ENCODE data around the gene KRTAP5-1.
A peak's percentile ranks its signal among the peaks of the same experiment; 100 is the strongest.

Gene KRTAP5-1

GRCh38 chr11:1570896-1571759 is 14.0 kb downstream of the KRTAP5-1 start:
- H3K4me3 ChIP-seq (ENCODE audit: low read depth, low read length), result peak overlapping the region; percentile 43
- no peak for DNase-seq (ENCODE audit: low read depth)
- no peak for TF ChIP-seq CTCF (IDR thresholded peaks at IDR 0.05; ENCODE audit: low read depth, low read length, missing control alignments)
- in situ Hi-C loops (cut with HindIII; ENCODE audit: low sequenced_read_pairs), result no loop called here

GRCh38 chr11:1570531-1570895 is 14.6 kb downstream of the KRTAP5-1 start:
- H3K4me3 ChIP-seq (ENCODE audit: low read depth, low read length), result peak overlapping the region; percentile 43
- no peak for DNase-seq (ENCODE audit: low read depth)
- TF ChIP-seq CTCF (IDR thresholded peaks at IDR 0.05; ENCODE audit: low read depth, low read length, missing control alignments), result no peak
- in situ Hi-C loops (cut with HindIII; ENCODE audit: low sequenced_read_pairs), result no loop called here

GRCh38 chr11:1570001-1570453 is 15.1 kb downstream of the KRTAP5-1 start:
- no peak for DNase-seq (ENCODE audit: low read depth)
- TF ChIP-seq CTCF (IDR thresholded peaks at IDR 0.05; ENCODE audit: low read depth, low read length, missing control alignments), result no peak
- in situ Hi-C loops (cut with HindIII; ENCODE audit: low sequenced_read_pairs), result no loop called here
- no peak overlapping the region for H3K4me3 ChIP-seq (ENCODE audit: low read depth, low read length)

DNA sequence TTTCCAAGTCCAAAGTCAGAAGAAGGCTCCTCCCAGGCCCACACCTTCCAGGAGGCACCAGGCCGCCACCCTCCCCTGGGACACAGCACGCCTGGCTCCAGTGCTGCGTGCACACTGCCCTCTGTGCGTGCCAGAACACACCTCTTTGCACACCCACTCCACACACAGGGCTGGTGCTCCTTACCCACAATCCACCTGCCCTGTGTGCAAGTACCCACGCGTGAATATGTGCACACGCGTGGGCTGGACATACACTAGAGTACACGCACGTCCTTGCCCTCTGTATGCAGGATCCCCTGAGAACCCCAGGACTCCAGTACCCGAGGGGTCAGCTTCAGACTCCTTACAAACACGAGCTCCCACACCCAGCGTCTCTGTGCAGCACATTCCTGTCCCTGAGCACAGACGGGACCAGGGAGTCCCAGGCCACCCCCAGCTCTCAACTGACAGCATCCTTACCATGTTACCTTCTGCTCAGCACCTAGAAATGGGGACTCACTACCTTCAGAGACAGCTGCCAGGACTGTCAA is 15.8 kb downstream of the KRTAP5-1 start:
- in situ Hi-C loops (cut with HindIII; ENCODE audit: low sequenced_read_pairs), result no loop called here
- no peak for DNase-seq (ENCODE audit: low read depth)
- TF ChIP-seq CTCF (IDR thresholded peaks at IDR 0.05; ENCODE audit: low read depth, low read length, missing control alignments), result no peak
- no peak overlapping the region for H3K4me3 ChIP-seq (ENCODE audit: low read depth, low read length)

DNA sequence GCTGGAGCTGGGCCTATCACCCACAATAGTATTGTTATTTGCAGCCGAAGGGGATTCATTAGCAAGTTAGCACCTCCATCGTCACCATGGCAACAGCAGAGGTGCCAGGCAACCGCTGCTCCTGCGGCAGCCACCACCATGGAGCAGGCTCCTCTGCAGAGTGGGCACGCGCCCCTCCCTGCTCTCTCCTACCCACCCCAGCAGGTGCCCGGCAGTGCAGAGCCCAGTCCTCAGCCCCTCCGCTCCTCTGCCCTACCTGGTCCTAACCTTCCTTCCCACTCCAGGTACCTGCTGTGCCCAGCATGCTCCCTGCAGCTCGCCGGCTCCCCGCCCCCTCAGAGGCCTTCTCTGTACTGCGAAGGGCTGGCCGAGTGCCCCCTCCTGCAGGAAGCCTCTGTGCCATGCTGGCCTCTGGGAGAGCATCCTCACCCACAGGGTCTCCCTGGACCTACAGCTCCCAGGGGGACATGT is 16.6 kb downstream of the KRTAP5-1 start:
- no peak for TF ChIP-seq CTCF (IDR thresholded peaks at IDR 0.05; ENCODE audit: low read depth, low read length, missing control alignments)
- DNase-seq (ENCODE audit: low read depth), result no peak
- H3K4me3 ChIP-seq (ENCODE audit: low read depth, low read length), result no peak overlapping the region
- in situ Hi-C loops (cut with HindIII; ENCODE audit: low sequenced_read_pairs), result no loop called here

- DNase-seq (ENCODE audit: low read depth), result no peak
- TF ChIP-seq CTCF (IDR thresholded peaks at IDR 0.05; ENCODE audit: low read depth, low read length, missing control alignments), result no peak
- no peak overlapping the region for H3K4me3 ChIP-seq (ENCODE audit: low read depth, low read length)
- in situ Hi-C loops (cut with HindIII; ENCODE audit: low sequenced_read_pairs), result no loop called here
These were observed 17.4 kb downstream of the KRTAP5-1 start for GRCh38 chr11:1567721-1568100.
